ENCODE results near the gene PCSK7.
"Not testable (repeated sequence)": the region's sequence is repeated elsewhere in the genome, so short reads cannot be mapped to it uniquely, and the experiment has no call there.

The PCSK7 gene

GRCh38 chr11:117217141-117218084 lies 14.5 kb downstream of the PCSK7 start:
- DNase-seq (ENCODE audit: low read depth in 2 of 2) = no peak

GRCh38 chr11:117214404-117215110 lies 17.3 kb downstream of the PCSK7 start:
- no peak for DNase-seq (ENCODE audit: low read depth in 2 of 2)

DNA sequence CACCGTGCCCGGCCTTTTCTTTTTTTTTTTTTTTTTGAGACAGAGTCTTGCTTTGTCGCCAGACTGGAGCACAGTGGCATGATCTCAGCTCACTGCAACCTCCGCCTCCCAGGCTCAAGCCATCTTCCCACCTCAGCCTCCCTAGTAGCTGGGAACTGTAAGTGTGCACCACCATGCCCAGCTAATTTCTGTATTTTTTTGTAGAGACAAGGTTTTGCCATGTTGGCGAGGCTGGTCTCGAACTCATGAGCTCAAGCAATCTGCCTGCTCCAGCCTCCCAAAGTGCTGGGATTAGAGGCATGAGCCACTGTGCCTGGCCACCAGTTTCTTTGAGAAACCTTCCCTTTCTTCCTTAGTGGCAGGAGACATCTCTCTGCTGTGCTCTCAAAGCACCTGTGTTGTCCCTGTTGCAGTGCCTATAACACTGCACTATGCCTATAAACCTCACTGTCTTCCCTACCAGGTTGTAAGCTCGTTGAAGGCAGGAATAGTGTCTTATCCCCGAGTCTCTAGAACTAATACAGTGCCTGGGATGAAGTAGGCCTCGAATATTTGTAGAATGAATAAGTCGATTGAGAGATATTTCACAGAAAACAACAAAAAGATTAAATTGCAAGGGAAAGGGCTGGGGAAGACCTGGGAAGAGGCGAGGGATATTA lies 19.0 kb downstream of the PCSK7 start:
- DNase-seq (ENCODE audit: low read depth in 2 of 2) = no peak

GRCh38 chr11:117210620-117211019 lies 21.3 kb downstream of the PCSK7 start:
- DNase-seq (ENCODE audit: low read depth in 2 of 2) = no peak

DNA sequence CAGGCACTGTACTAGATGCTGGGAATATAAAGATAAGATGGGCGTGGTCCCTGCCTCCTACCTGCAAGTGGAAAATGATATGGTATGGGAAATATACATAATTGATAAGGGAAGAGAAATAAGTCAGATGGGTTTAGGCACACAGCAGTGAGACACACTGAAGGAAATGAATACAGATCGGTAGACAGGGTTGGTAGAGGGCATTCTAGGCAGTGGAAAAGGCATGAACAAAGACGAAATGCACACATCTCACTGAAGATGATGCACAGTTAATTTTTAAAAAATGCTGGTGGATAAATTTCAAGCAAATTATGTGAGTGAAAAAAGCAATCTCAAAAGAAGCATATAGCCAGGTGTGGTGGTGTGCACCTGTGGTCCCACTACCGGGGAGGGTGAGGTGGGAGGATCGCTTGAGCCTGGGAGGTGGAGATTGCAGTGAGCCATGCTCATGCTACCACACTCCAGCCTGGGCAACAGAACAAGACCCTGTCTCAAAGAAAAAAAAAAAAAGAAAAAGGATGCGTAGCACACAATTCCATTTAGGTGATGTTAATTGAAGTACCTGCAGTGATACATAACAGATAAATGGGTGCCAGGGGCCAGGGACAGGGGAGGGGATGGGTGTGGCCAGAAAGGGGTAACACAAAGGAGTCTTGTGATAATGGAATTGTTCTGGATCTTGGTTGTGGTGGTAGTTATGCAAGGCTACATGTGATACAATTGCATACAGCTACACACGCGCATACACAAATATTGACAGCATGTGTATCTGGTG lies 22.3 kb downstream of the PCSK7 start:
- DNase-seq (ENCODE audit: low read depth in 2 of 2) = not testable (repeated sequence)

GRCh38 chr11:117208710-117209109 lies 23.2 kb downstream of the PCSK7 start:
- DNase-seq (ENCODE audit: low read depth in 2 of 2) = not testable (repeated sequence)

GRCh38 chr11:117207481-117207880 lies 24.4 kb downstream of the PCSK7 start:
- not testable (repeated sequence) for DNase-seq (ENCODE audit: low read depth in 2 of 2)

DNA sequence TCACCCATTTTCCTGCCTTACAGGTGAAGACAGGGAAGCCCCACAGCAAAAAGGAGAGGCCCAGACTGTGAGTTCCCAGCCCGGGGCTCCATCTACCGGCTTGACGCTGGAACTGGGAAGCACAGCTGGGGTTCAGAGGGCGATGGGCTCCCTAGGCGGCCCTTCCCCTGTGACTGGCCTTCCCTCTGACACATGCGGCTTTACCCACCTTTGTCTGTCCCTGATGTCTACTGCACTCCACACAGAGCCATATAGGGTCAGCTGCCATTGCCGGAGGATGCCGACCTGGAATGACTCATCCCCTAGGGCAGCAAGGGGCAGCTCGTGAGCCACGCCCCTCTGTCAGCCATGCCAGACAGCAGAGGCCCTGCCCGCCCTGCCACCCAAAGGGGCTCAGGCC lies 25.0 kb downstream of the PCSK7 start:
- not testable (repeated sequence) for DNase-seq (ENCODE audit: low read depth in 2 of 2)

- DNase-seq (ENCODE audit: low read depth in 2 of 2) = not testable (repeated sequence)
Measured at GRCh38 chr11:117206111-117206510, 25.8 kb downstream of the PCSK7 start.

DNA sequence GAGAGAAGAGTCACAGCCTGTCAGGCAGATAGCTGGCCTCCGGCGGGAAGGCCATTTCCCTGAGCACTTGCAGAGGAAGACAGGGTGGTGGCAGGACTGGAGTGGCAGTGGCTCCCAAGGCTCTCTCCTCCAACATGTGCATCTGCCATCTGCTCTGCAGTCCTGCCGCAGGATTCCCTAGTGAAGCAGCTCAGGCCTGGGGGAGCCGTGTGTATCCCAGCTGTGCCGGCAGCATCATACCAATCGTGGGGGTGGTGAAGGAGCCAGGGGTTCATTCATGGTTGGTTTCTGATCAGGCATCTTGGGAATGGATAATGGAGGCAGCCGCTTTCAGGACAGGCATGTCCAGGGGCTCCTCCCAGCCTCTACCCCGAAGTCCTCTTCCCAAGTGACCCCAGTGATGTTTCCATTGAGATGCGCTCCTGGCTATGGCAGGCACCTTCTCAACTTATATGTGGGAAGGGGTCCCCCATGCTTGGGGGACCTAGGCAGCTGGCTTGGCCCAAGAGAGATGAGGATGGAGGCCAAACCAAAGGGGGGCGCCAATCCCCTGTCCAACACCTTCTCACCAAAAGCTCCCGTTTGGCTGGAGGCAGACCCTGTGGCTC lies 26.6 kb downstream of the PCSK7 start:
- no peak for DNase-seq (ENCODE audit: low read depth in 2 of 2)

GRCh38 chr11:117204283-117205080 lies 27.4 kb downstream of the PCSK7 start:
- no peak for DNase-seq (ENCODE audit: low read depth in 2 of 2)

DNA sequence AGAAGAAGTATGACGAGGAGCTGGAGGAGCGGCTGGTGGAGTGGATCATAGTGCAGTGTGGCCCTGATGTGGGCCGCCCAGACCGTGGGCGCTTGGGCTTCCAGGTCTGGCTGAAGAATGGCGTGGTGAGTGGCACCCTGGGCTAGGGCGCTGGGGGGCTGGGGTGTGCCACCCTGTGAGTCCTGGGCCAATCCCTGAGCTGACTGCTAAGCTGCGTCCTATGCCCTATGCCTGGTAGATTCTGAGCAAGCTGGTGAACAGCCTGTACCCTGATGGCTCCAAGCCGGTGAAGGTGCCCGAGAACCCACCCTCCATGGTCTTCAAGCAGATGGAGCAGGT lies 28.8 kb downstream of the PCSK7 start:
- DNase-seq (ENCODE audit: low read depth in 2 of 2) = no peak

GRCh38 chr11:117202386-117203068 lies 29.3 kb downstream of the PCSK7 start:
- DNase-seq (ENCODE audit: low read depth in 2 of 2) = no peak

GRCh38 chr11:117201658-117202305 lies 30.1 kb downstream of the PCSK7 start:
- DNase-seq (ENCODE audit: low read depth in 2 of 2) = no peak

DNA sequence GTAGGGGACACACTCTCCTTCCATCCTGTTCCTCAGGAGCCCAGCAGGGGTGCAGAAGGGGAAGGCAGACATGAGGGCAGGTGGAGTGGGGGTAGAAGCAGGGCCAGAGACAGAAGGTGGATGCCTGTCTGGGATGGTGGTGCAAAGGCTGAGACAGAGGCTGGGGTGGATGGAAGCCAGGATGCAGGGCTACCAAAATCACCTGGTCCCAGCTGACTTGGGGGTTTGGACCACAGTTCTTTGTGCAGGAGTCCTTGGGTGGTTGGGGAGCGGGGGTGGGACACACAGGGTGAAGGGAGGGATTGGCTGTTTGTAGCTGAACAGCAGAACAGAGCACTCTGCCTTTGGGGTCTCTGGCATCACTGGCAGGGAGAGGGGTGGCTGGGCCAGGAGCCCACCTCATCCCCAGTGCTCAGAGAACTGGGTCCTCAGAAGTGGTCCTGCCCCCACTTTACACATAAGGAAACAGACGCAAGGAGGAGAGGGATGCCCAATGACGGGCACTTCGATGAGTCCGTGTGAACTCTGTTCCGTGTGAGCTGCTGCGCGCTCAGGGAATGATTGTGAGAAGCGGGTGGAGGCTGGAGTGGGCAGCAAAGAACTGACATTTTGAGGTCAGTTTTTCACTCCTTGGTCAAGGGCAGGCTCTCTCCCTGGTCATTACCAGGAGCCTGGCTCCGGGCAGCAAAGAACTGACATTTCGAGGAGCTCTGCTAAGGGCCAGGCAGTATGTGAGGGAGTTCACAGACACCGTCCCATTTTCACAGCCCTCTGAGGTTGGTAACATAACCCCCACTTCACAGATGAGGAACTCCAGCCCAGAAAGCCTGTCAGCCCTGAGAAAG lies 30.8 kb downstream of the PCSK7 start:
- DNase-seq (ENCODE audit: low read depth in 2 of 2) = no peak

DNA sequence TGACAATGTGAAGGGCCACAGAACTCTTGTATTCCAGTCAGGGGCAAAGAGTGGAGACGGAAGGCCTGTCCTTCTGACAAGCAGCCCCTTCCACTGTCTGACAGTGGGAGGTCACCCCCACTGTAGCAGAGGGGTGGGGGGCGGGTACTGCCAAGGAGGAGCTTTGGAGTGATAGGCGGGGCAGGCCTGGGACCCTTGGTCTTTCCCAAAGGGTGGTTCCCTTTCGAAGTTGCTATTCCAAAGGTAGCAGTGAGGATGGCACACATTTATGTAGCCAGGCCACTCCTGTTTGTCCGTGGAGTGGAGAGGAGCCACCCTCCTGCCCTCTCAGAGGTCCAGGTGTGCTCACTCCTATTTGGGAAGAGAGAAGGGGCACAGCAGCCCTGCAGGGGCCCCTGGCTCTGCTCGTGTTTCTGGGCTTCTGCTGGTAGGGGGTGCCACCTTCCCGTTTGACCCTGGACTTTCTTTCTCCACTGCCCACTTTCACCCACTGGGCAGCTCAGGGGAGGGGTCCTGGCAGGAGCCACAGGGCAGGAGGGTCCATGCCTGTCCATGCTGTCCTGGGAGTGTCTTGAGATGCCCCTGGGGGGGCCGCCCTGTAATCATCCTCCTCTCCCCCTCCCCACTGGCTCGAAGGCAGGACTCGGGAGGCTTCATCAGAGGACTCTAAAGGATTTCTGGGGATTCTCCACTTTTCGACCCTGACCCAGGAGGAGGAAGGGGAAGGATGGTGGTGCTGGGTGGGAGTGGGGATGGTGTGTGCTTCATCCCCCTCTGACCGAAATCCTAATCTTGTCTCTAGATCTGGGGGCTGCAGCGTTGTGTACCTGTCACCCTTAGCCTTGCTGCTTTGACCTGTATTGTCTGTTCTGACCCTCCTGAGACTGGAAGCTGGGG lies 31.7 kb downstream of the PCSK7 start:
- DNase-seq (ENCODE audit: low read depth in 2 of 2) = no peak
